GM12873 (cell line): ENCODE results near the gene MAMSTR.

Experiments
- CTCF ChIP-seq: IDR thresholded peaks from 2 replicates; pipeline ENCODE4 v1.5.1; 2012; ENCODE audit warnings: low read depth, mild to moderate bottlenecking, moderate library complexity, low read length, control low read depth; ENCODE audit not compliant: insufficient read depth; ENCODE audit errors: missing control alignments

Gene MAMSTR

GRCh38 chr19:48665786-48666185, 53.7 kb downstream of the MAMSTR start:
- no peak for TF ChIP-seq CTCF

GRCh38 chr19:48664476-48664875, 55.0 kb downstream of the MAMSTR start:
- no peak for TF ChIP-seq CTCF

- TF ChIP-seq CTCF: no peak
These were observed 55.9 kb downstream of the MAMSTR start for GRCh38 chr19:48663667-48664066.
